C1 segment of cervical spinal cord (tissue), 14 donors: ENCODE results near the gene SLC16A7.

Source experiments
- DNase-seq, 14 donors: peaks; one replicate each; lab custom pipeline; 2025; lab: John Stamatoyannopoulos, UW

The SLC16A7 gene

GRCh38 chr12:59624732-59625460 is 29.1 kb downstream of the SLC16A7 start:
- no peak for DNase-seq

- no peak for DNase-seq
Observed at GRCh38 chr12:59626382-59626781, 30.6 kb downstream of the SLC16A7 start.

- no peak for DNase-seq
Observed at GRCh38 chr12:59627582-59627981, 31.8 kb downstream of the SLC16A7 start.

GRCh38 chr12:59629890-59630289 is 34.1 kb downstream of the SLC16A7 start:
- no peak for DNase-seq

- no peak for DNase-seq
Observed at GRCh38 chr12:59632408-59632807, 36.6 kb downstream of the SLC16A7 start.

GRCh38 chr12:59634254-59634653 is 38.4 kb downstream of the SLC16A7 start:
- DNase-seq: no peak

- no peak for DNase-seq
Observed at GRCh38 chr12:59636945-59637691, 41.3 kb downstream of the SLC16A7 start.

GRCh38 chr12:59637692-59638070 is 41.9 kb downstream of the SLC16A7 start:
- DNase-seq: no peak

- DNase-seq: no peak
Observed at GRCh38 chr12:59643550-59643949, 47.7 kb downstream of the SLC16A7 start.

GRCh38 chr12:59645242-59645641 is 49.4 kb downstream of the SLC16A7 start:
- DNase-seq: no peak

GRCh38 chr12:59646636-59647035 is 50.8 kb downstream of the SLC16A7 start:
- no peak for DNase-seq

- DNase-seq: no peak
Observed at GRCh38 chr12:59649203-59649602, 53.4 kb downstream of the SLC16A7 start.

GRCh38 chr12:59650588-59651228 is 54.9 kb downstream of the SLC16A7 start:
- DNase-seq: peak in 1 of 14 donors; percentile 28

GRCh38 chr12:59651229-59651920 is 55.5 kb downstream of the SLC16A7 start:
- no peak for DNase-seq

- no peak for DNase-seq
Observed at GRCh38 chr12:59652130-59652529, 56.3 kb downstream of the SLC16A7 start.

GRCh38 chr12:59654061-59654460 is 58.2 kb downstream of the SLC16A7 start:
- no peak for DNase-seq

GRCh38 chr12:59657266-59657665 is 61.4 kb downstream of the SLC16A7 start:
- DNase-seq: no peak

- DNase-seq: no peak
Observed at GRCh38 chr12:59657711-59658110, 61.9 kb downstream of the SLC16A7 start.

GRCh38 chr12:59660148-59660547 is 64.3 kb downstream of the SLC16A7 start:
- DNase-seq: no peak

- no peak for DNase-seq
Observed at GRCh38 chr12:59660921-59661597, 65.2 kb downstream of the SLC16A7 start.

GRCh38 chr12:59664495-59664894 is 68.7 kb downstream of the SLC16A7 start:
- DNase-seq: no peak
